Measurements from ENCODE around the gene CCNB2. TPM values are rescaled to one million over a fixed set of nuclear protein-coding genes. Genes with fewer than 3 reads are reported as not detected.
"Not testable (repeated sequence)": the region's sequence is repeated elsewhere in the genome, so short reads cannot be mapped to it uniquely, and the experiment has no call there.

The CCNB2 gene
- total RNA-seq, 1 experiment from 2014 or later, result 210 TPM

- no peak for DNase-seq (ENCODE audit: low spot score)
These were observed 29.0 kb downstream of the CCNB2 start for GRCh38 chr15:59133929-59134427.

- no peak for DNase-seq (ENCODE audit: low spot score)
These were observed 32.6 kb downstream of the CCNB2 start for GRCh38 chr15:59137566-59137965.

GRCh38 chr15:59138243-59138642, 33.3 kb downstream of the CCNB2 start:
- DNase-seq (ENCODE audit: low spot score), result peak; percentile 70

GRCh38 chr15:59140422-59141226, 35.7 kb downstream of the CCNB2 start:
- no peak for DNase-seq (ENCODE audit: low spot score)

- DNase-seq (ENCODE audit: low spot score), result no peak
These were observed 38.3 kb downstream of the CCNB2 start for GRCh38 chr15:59143281-59143680.

GRCh38 chr15:59144594-59144993, 39.6 kb downstream of the CCNB2 start:
- not testable (repeated sequence) for DNase-seq (ENCODE audit: low spot score)

GRCh38 chr15:59147666-59148065, 42.7 kb downstream of the CCNB2 start:
- DNase-seq (ENCODE audit: low spot score), result no peak

GRCh38 chr15:59148153-59148833, 43.3 kb downstream of the CCNB2 start:
- DNase-seq (ENCODE audit: low spot score), result no peak

- DNase-seq (ENCODE audit: low spot score), result no peak
These were observed 45.2 kb downstream of the CCNB2 start for GRCh38 chr15:59150185-59150584.

- no peak for DNase-seq (ENCODE audit: low spot score)
These were observed 47.9 kb downstream of the CCNB2 start for GRCh38 chr15:59152694-59153450.

GRCh38 chr15:59153466-59153865, 48.5 kb downstream of the CCNB2 start:
- DNase-seq (ENCODE audit: low spot score), result no peak

GRCh38 chr15:59154243-59154642, 49.3 kb downstream of the CCNB2 start:
- DNase-seq (ENCODE audit: low spot score), result no peak

- DNase-seq (ENCODE audit: low spot score), result no peak
These were observed 50.5 kb downstream of the CCNB2 start for GRCh38 chr15:59155431-59155830.

- DNase-seq (ENCODE audit: low spot score), result no peak
These were observed 52.5 kb downstream of the CCNB2 start for GRCh38 chr15:59157396-59157795.

- no peak for DNase-seq (ENCODE audit: low spot score)
These were observed 53.1 kb downstream of the CCNB2 start for GRCh38 chr15:59157840-59158700.

GRCh38 chr15:59158701-59159034, 53.7 kb downstream of the CCNB2 start:
- no peak for DNase-seq (ENCODE audit: low spot score)

- no peak for DNase-seq (ENCODE audit: low spot score)
These were observed 54.3 kb downstream of the CCNB2 start for GRCh38 chr15:59159210-59159609.

- DNase-seq (ENCODE audit: low spot score), result no peak
These were observed 56.1 kb downstream of the CCNB2 start for GRCh38 chr15:59160880-59161593.

GRCh38 chr15:59162080-59162479, 57.1 kb downstream of the CCNB2 start:
- DNase-seq (ENCODE audit: low spot score), result not testable (repeated sequence)

GRCh38 chr15:59165726-59166125, 60.8 kb downstream of the CCNB2 start:
- no peak for DNase-seq (ENCODE audit: low spot score)

GRCh38 chr15:59166166-59166565, 61.2 kb downstream of the CCNB2 start:
- DNase-seq (ENCODE audit: low spot score), result no peak

Data from H4 (cell line).